Type B pancreatic cell (in vitro differentiated cells): ENCODE data around the gene KRT13. TPM values are rescaled to one million over a fixed set of nuclear protein-coding genes. Genes with fewer than 3 reads are reported as not detected.

ENCODE experiments used
- DNase-seq: peaks from one replicate; pipeline ENCODE4 v3.0.0; 2021; ENCODE audit warnings: mixed read lengths; ENCODE audit not compliant: unreplicated experiment; ENCODE audit errors: extremely low spot score
- H3K27ac Mint-ChIP-seq: 2 replicates; pipeline ENCODE4 v1.8.0; 2021; ENCODE audit warnings: mild to moderate bottlenecking, mixed read lengths
- H3K27me3 Mint-ChIP-seq: 2 replicates; pipeline ENCODE4 v1.8.0; 2021; ENCODE audit warnings: mixed read lengths
- H3K36me3 Mint-ChIP-seq: 2 replicates; pipeline ENCODE4 v1.8.0; 2021; ENCODE audit warnings: mixed read lengths
- H3K4me1 Mint-ChIP-seq: one replicate; pipeline ENCODE4 v1.8.0; 2021; ENCODE audit warnings: mixed read lengths; ENCODE audit not compliant: unreplicated experiment
- H3K4me3 Mint-ChIP-seq: 2 replicates; pipeline ENCODE4 v1.8.0; 2021; ENCODE audit warnings: mild to moderate bottlenecking, mixed read lengths
- H3K9me3 Mint-ChIP-seq: 2 replicates; pipeline ENCODE4 v1.8.0; 2021; ENCODE audit warnings: mixed read lengths
- total RNA-seq: library from RNA; stranded (reverse); gene quantifications from 2 replicates; pipeline ENCODE4 v1.2.1, GENCODE V29; 2021; ENCODE audit warnings: low replicate concordance
- TF ChIP-seq, protein P1 (sequence below): fragments of 200-600 bp; sonication (generic); conservative IDR thresholded peaks from 2 replicates; pipeline ENCODE4 v1.5.0; 2021; ENCODE audit warnings: antibody characterized with exemption, mild to moderate bottlenecking

KRT13 gene
- total RNA-seq, 1 donor from 2014 or later, result 869 TPM

GRCh38 chr17:41464173-41464572 is 41.2 kb downstream of the KRT13 start:
- Mint-ChIP-seq H3K27me3 (peaks cover 2% of the 10 kb centered on the region), H3K9me3 (peaks cover 6% of the 10 kb centered on the region), H3K4me1 (peaks cover 10% of the 10 kb centered on the region), H3K4me3 (no peak overlapping the region), H3K36me3 (no peaks in the 10 kb centered on the region), H3K27ac (no peak overlapping the region)
- TF ChIP-seq, protein P1, sequence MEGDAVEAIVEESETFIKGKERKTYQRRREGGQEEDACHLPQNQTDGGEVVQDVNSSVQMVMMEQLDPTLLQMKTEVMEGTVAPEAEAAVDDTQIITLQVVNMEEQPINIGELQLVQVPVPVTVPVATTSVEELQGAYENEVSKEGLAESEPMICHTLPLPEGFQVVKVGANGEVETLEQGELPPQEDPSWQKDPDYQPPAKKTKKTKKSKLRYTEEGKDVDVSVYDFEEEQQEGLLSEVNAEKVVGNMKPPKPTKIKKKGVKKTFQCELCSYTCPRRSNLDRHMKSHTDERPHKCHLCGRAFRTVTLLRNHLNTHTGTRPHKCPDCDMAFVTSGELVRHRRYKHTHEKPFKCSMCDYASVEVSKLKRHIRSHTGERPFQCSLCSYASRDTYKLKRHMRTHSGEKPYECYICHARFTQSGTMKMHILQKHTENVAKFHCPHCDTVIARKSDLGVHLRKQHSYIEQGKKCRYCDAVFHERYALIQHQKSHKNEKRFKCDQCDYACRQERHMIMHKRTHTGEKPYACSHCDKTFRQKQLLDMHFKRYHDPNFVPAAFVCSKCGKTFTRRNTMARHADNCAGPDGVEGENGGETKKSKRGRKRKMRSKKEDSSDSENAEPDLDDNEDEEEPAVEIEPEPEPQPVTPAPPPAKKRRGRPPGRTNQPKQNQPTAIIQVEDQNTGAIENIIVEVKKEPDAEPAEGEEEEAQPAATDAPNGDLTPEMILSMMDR, result no peak
- no peak for DNase-seq

- DNase-seq, result no peak
- Mint-ChIP-seq H3K4me3 (no peak overlapping the region), H3K27ac (no peak overlapping the region), H3K27me3 (peaks cover 2% of the 10 kb centered on the region), H3K9me3 (peaks cover 6% of the 10 kb centered on the region), H3K36me3 (no peaks in the 10 kb centered on the region), H3K4me1 (peaks cover 10% of the 10 kb centered on the region)
- TF ChIP-seq, protein P1, result no peak
These were observed 41.7 kb downstream of the KRT13 start for GRCh38 chr17:41463746-41464145.

DNA sequence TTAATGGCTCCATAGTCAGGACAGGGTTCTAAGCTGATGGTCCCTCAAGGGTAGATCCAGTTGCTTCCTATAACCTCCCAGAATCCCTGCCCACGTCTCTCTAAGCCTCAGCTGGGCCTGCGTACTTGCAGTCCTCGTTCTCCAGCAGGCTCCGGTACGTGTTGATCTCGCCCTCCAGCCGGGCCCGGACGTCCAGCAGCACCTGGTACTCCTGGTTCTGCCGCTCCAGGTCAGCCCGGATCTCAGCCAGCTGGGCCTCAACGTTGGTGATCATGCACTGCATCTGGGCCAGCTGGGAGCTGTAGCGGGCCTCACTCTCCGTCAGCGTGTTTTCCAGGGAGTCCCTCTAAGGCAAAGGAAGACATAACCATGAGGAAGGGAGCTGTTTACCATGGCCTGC is 42.7 kb downstream of the KRT13 start:
- DNase-seq, result no peak
- Mint-ChIP-seq H3K36me3 (no peaks in the 10 kb centered on the region), H3K9me3 (peaks cover 6% of the 10 kb centered on the region), H3K4me1 (peaks cover 10% of the 10 kb centered on the region), H3K27ac (no peak overlapping the region), H3K4me3 (no peak overlapping the region), H3K27me3 (peaks cover 2% of the 10 kb centered on the region)
- TF ChIP-seq, protein P1, result no peak

- Mint-ChIP-seq H3K4me1 (peaks cover 3% of the 10 kb centered on the region), H3K27me3 (peaks cover 4% of the 10 kb centered on the region), H3K27ac (peak overlapping the region; percentile 26), H3K36me3 (no peaks in the 10 kb centered on the region), H3K9me3 (no peaks in the 10 kb centered on the region), H3K4me3 (no peak overlapping the region)
- TF ChIP-seq, protein P1, result no peak
- no peak for DNase-seq
These were observed 47.7 kb downstream of the KRT13 start for GRCh38 chr17:41457676-41458075.

DNA sequence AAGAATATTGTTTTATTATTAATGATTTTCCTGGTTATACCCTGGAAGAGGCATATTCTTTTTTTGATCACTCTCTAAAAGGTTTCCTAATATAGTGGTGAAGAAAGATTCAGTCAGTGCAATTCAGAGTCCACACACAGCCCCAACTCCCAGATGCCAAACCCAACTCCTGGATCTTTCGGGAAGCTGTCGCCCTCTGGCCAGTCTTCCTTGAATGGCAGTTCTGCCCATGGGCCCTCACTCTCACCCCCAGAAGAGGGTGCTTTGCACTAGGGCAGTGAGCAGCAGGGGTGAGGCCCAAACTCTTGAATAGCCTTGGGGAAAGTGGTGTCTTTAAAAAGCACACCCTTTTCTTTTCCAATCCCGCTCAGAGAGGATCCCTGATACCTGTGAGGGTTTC is 49.2 kb downstream of the KRT13 start:
- TF ChIP-seq, protein P1, result no peak
- Mint-ChIP-seq H3K9me3 (peaks cover 3% of the 10 kb centered on the region), H3K27ac (no peak overlapping the region), H3K36me3 (no peaks in the 10 kb centered on the region), H3K4me1 (peaks cover 3% of the 10 kb centered on the region), H3K27me3 (peaks cover 6% of the 10 kb centered on the region), H3K4me3 (no peak overlapping the region)
- no peak for DNase-seq

GRCh38 chr17:41455236-41455635 is 50.2 kb downstream of the KRT13 start:
- Mint-ChIP-seq H3K4me3 (no peak overlapping the region), H3K4me1 (peaks cover under 1% of the 10 kb centered on the region), H3K36me3 (no peaks in the 10 kb centered on the region), H3K27me3 (peaks cover 8% of the 10 kb centered on the region), H3K27ac (no peak overlapping the region), H3K9me3 (peaks cover 7% of the 10 kb centered on the region)
- no peak for DNase-seq
- TF ChIP-seq, protein P1, result no peak
